ENCODE data around the gene PSME4.
"Not testable (repeated sequence)": the region's sequence is repeated elsewhere in the genome, so short reads cannot be mapped to it uniquely, and the experiment has no call there.

PSME4 gene

GRCh38 chr2:53827398-53828175 is 143.2 kb downstream of the PSME4 start:
- H3K36me3 ChIP-seq (ENCODE audit: insufficient read depth, low read depth, low read length), result no peaks in the 10 kb centered on the region
- peak overlapping the region; percentile 42; the same call in 1 of the 2 replicates for H3K9ac ChIP-seq (ENCODE audit: low read depth, low read length)

DNA sequence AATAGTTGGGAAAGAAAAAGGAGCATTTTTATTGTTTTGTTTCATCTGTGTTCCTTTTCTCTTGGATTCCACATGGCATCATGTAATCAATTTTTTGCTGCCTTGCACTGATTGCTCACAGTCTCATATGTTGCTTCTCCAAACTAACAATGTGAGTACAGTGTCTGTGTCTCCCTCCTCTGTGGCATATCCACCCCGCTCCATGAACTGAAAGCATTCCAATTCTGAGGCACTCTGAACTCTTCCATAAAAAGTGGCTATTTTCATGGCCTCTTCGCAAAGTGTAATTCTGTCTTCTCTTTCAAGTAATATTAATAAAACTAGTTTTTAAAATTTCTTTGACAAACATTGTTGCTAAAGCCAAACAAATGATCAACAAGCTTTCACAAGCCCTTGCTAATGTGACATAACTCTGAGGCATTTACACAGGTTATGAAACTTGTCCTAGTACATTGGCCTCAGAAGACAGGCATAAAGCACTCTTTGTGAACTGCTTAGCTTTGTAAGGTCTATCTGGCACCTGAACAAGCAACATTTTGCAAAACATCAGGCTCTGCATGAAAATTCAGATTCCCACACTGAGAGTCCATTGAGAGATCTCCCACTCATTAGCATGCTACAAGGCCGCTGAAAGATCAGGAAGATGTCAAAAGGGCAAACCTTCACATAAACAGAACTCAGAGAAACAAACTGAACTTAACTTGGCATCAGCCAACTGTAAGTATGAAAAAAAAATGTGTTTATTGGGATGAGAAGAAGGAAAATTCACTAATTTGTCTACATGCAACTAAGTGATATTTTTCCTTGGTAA is 144.0 kb downstream of the PSME4 start:
- peak overlapping the region; percentile 13 for H3K4me3 ChIP-seq (ENCODE audit: low read length)
- H3K9ac ChIP-seq (ENCODE audit: low read depth, low read length), result peak overlapping the region; percentile 42; the same call in 1 of the 2 replicates
- H3K27me3 ChIP-seq (ENCODE audit: insufficient read depth, low read length), result no peaks in the 10 kb centered on the region
- no peaks in the 10 kb centered on the region for H3K9me3 ChIP-seq (ENCODE audit: insufficient read depth, low read depth, low read length)
- peak overlapping the region; percentile 3 for H3K27ac ChIP-seq (ENCODE audit: low read length)
- no peaks in the 10 kb centered on the region for H3K36me3 ChIP-seq (ENCODE audit: insufficient read depth, low read depth, low read length)
- H3K4me1 ChIP-seq (ENCODE audit: insufficient read depth, low read length), result peaks cover 22% of the 10 kb centered on the region

More at GRCh38 chr2:53827398-53828175, 143.2 kb downstream of the PSME4 start:
- Histone ChIP-seq H3K4me3 (ENCODE audit: low read length) (peak overlapping the region; percentile 13; the same call in 1 of the 2 replicates), H3K4me1 (ENCODE audit: insufficient read depth, low read length) (peaks cover 22% of the 10 kb centered on the region), H3K27ac (ENCODE audit: low read length) (peak overlapping the region; percentile 3), H3K27me3 (ENCODE audit: insufficient read depth, low read length) (no peaks in the 10 kb centered on the region), H3K9me3 (ENCODE audit: insufficient read depth, low read depth, low read length) (no peaks in the 10 kb centered on the region)

GRCh38 chr2:53826030-53826410 is 144.8 kb downstream of the PSME4 start:
- H3K9me3 ChIP-seq (ENCODE audit: insufficient read depth, low read depth, low read length), result no peaks in the 10 kb centered on the region
- no peak overlapping the region for H3K4me3 ChIP-seq (ENCODE audit: low read length)
- no peak overlapping the region for H3K27ac ChIP-seq (ENCODE audit: low read length)

DNA sequence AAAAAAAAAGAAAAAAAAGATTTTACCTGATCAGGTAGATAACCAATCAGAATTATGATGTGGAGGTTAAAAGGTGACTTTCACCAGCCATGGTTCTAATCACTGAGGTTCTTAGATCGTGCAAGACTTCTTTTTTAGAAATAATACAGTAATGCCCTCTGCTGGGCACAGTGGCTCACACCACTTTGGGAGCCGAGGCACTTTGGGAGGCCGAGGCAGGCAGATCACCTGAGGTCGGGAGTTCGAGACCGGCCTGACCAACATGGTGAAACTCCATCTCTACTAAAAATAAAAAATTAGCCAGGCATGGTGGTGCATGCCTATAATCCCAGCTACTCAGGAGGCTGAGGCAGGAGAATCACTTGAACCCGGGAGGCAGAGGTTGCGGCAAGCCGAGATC is 147.2 kb downstream of the PSME4 start:
- not testable (repeated sequence) for H3K36me3 ChIP-seq (ENCODE audit: insufficient read depth, low read depth, low read length); H3K27me3 ChIP-seq (ENCODE audit: insufficient read depth, low read length); H3K9ac ChIP-seq (ENCODE audit: low read depth, low read length); H3K4me3 ChIP-seq (ENCODE audit: low read length); H3K27ac ChIP-seq (ENCODE audit: low read length); H3K9me3 ChIP-seq (ENCODE audit: insufficient read depth, low read depth, low read length)
- H3K4me1 ChIP-seq (ENCODE audit: insufficient read depth, low read length), result peaks cover 22% of the 10 kb centered on the region

More at GRCh38 chr2:53826030-53826410, 144.8 kb downstream of the PSME4 start:
- H3K36me3 ChIP-seq (ENCODE audit: insufficient read depth, low read depth, low read length), result no peaks in the 10 kb centered on the region
- peaks cover 22% of the 10 kb centered on the region for H3K4me1 ChIP-seq (ENCODE audit: insufficient read depth, low read length)
- H3K27me3 ChIP-seq (ENCODE audit: insufficient read depth, low read length), result no peaks in the 10 kb centered on the region
- peak overlapping the region; percentile 30; the same call in 1 of the 2 replicates for H3K9ac ChIP-seq (ENCODE audit: low read depth, low read length)

DNA sequence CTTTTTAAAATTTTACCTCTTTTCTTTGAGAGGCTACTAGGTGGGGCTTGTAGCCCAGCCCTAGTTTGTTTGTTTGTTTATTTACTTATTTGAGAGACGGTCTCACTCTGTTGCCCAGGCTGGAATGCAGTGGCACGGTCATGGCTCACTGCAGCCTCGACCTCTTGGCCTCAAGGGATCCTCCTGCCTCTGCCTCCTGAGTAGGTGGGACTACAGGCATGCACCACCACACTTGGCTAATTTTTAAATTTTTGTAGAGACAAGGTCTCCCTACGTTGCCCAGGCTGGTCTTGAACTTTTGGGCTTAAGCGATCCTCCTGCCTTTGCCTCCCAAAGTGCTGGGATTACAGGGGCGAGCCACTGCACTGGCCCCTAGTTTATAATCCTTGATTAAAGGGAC is 149.0 kb downstream of the PSME4 start:
- Histone ChIP-seq H3K4me3 (ENCODE audit: low read length) (no peak overlapping the region), H3K4me1 (ENCODE audit: insufficient read depth, low read length) (peaks cover 11% of the 10 kb centered on the region), H3K27me3 (ENCODE audit: insufficient read depth, low read length) (no peaks in the 10 kb centered on the region), H3K9me3 (ENCODE audit: insufficient read depth, low read depth, low read length) (no peaks in the 10 kb centered on the region), H3K9ac (ENCODE audit: low read depth, low read length) (no peak overlapping the region), H3K36me3 (ENCODE audit: insufficient read depth, low read depth, low read length) (peaks cover 12% of the 10 kb centered on the region; the same call in 1 of the 2 replicates), H3K27ac (ENCODE audit: low read length) (no peak overlapping the region)

DNA sequence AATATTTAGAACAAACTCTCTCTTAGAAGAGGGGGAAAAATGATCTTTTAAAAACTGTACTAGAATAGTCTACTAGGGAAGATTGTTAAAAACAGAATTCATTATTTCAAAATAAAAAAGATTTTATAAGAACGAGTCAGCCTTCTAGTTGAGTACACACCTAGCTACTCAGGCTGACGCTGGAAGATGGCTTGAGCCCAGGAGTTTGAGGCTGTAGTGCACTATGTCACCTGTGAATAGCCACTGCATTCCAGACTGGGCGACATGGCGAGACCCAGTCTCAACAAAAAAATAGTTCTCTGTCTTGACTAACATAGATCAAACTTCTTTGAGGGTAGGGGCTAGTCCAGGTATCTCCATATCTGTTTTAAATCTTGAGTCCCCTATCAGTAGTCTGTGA is 150.1 kb downstream of the PSME4 start:
- Histone ChIP-seq H3K27ac (ENCODE audit: low read length) (no peak overlapping the region), H3K4me1 (ENCODE audit: insufficient read depth, low read length) (no peaks in the 10 kb centered on the region; the same call in 1 of the 2 replicates), H3K27me3 (ENCODE audit: insufficient read depth, low read length) (no peaks in the 10 kb centered on the region), H3K9ac (ENCODE audit: low read depth, low read length) (no peak overlapping the region), H3K36me3 (ENCODE audit: insufficient read depth, low read depth, low read length) (peaks cover 20% of the 10 kb centered on the region), H3K4me3 (ENCODE audit: low read length) (no peak overlapping the region), H3K9me3 (ENCODE audit: insufficient read depth, low read depth, low read length) (no peaks in the 10 kb centered on the region)

- Histone ChIP-seq H3K36me3 (ENCODE audit: insufficient read depth, low read depth, low read length) (peaks cover 26% of the 10 kb centered on the region), H3K27ac (ENCODE audit: low read length) (no peak overlapping the region), H3K9ac (ENCODE audit: low read depth, low read length) (no peak overlapping the region), H3K9me3 (ENCODE audit: insufficient read depth, low read depth, low read length) (no peaks in the 10 kb centered on the region), H3K27me3 (ENCODE audit: insufficient read depth, low read length) (no peaks in the 10 kb centered on the region), H3K4me1 (ENCODE audit: insufficient read depth, low read length) (no peaks in the 10 kb centered on the region), H3K4me3 (ENCODE audit: low read length) (no peak overlapping the region)
These were observed 150.7 kb downstream of the PSME4 start for GRCh38 chr2:53820048-53820447.

DNA sequence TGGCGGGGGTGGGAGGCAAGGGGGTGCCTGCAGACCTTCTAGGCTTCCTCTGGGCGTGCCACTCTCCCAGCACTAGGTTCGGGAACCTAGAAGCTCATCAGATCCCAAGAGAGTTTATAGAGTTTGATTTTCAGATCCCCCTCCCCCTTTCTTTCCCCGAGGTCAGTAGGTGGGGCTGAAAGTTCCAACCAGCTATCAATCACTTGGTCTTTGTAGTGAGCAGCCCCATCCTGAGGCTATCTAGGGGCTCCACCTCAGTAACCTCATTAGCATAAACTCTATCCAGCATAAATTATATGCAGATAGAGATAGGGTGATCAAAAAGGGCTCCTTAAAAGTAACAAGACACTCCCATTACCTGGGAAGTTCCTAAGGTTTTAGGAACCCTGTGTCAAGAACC is 151.2 kb downstream of the PSME4 start:
- H3K27ac ChIP-seq (ENCODE audit: low read length), result no peak overlapping the region
- no peaks in the 10 kb centered on the region for H3K9me3 ChIP-seq (ENCODE audit: insufficient read depth, low read depth, low read length)
- no peaks in the 10 kb centered on the region for H3K27me3 ChIP-seq (ENCODE audit: insufficient read depth, low read length)
- H3K4me3 ChIP-seq (ENCODE audit: low read length), result no peak overlapping the region
- peaks cover 31% of the 10 kb centered on the region for H3K36me3 ChIP-seq (ENCODE audit: insufficient read depth, low read depth, low read length)
- H3K4me1 ChIP-seq (ENCODE audit: insufficient read depth, low read length), result no peaks in the 10 kb centered on the region
- H3K9ac ChIP-seq (ENCODE audit: low read depth, low read length), result no peak overlapping the region

DNA sequence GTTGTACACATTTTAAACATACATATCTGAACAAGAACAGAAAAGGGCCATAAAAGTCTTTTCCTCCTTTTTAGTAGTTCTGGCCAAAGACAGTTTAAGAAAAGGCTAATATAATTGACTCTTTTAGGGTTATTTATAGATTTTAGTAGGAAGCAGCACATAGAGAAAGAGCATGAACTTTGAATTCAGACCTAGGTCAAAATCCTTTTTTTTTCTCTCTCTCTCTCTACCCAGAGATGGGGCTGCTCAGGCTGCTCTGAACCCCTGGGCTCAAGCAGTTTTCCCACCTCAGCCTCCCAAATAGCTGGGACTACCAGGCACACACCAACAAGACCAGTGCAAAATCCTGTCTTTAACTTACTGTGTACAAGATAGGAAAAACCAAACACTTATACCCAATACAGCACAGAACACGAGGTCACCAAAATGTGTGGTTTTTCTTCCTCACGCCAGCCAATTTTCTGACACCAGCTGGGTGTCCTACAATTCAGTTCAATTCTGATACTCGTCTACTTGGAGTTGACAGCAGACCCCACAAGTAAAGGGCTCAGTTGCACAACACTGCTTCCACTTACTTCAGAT is 151.8 kb downstream of the PSME4 start:
- no peaks in the 10 kb centered on the region for H3K4me1 ChIP-seq (ENCODE audit: insufficient read depth, low read length)
- no peak overlapping the region for H3K9ac ChIP-seq (ENCODE audit: low read depth, low read length)
- H3K27me3 ChIP-seq (ENCODE audit: insufficient read depth, low read length), result no peaks in the 10 kb centered on the region
- H3K27ac ChIP-seq (ENCODE audit: low read length), result no peak overlapping the region
- peaks cover 37% of the 10 kb centered on the region for H3K36me3 ChIP-seq (ENCODE audit: insufficient read depth, low read depth, low read length)
- no peaks in the 10 kb centered on the region for H3K9me3 ChIP-seq (ENCODE audit: insufficient read depth, low read depth, low read length)
- no peak overlapping the region for H3K4me3 ChIP-seq (ENCODE audit: low read length)
